ACC112 (cell line): ENCODE results near the gene LARGE1.
"Not testable (repeated sequence)": the region's sequence is repeated elsewhere in the genome, so short reads cannot be mapped to it uniquely, and the experiment has no call there.

Experiments used
- H2AFZ ChIP-seq: fragments of 200-600 bp; sonication (generic); one replicate; pipeline ENCODE4 v1.6.0; 2017; ENCODE audit warnings: antibody characterized with exemption, low read length; ENCODE audit not compliant: unreplicated experiment
- H3K27ac ChIP-seq: fragments of 200-600 bp; sonication (generic); 2 replicates; pipeline ENCODE4 v1.5.1; 2014; ENCODE audit warnings: low read depth, mild to moderate bottlenecking, antibody characterized with exemption, low read length, moderate library complexity
- H3K27me3 ChIP-seq: fragments of 200-600 bp; sonication (generic); 2 replicates; pipeline ENCODE4 v1.6.1; 2014; ENCODE audit warnings: mild to moderate bottlenecking, antibody characterized with exemption, low read length, moderate library complexity, mixed read lengths; ENCODE audit not compliant: insufficient read depth
- H3K36me3 ChIP-seq: fragments of 200-600 bp; sonication (generic); 2 replicates; pipeline ENCODE4 v1.6.1; 2016; ENCODE audit warnings: mild to moderate bottlenecking, antibody characterized with exemption, low read length, moderate library complexity, mixed read lengths; ENCODE audit not compliant: insufficient read depth
- H3K4me1 ChIP-seq: fragments of 200-600 bp; sonication (generic); one replicate; pipeline ENCODE4 v1.6.1; 2016; ENCODE audit warnings: low read length, mixed read lengths; ENCODE audit not compliant: insufficient read depth, unreplicated experiment, control insufficient read depth
- H3K4me3 ChIP-seq: fragments of 200-600 bp; sonication (generic); 2 replicates; pipeline ENCODE4 v1.5.1; 2014; ENCODE audit warnings: mild to moderate bottlenecking, low read depth, low read length
- H3K79me2 ChIP-seq: fragments of 200-600 bp; sonication (generic); one replicate; pipeline ENCODE4 v1.6.0; 2016; ENCODE audit warnings: low read length; ENCODE audit not compliant: control insufficient read depth, unreplicated experiment, insufficient read depth

The LARGE1 gene

GRCh38 chr22:33859311-33859710 lies 61.0 kb downstream of the LARGE1 start:
- no peak overlapping the region for H2AFZ ChIP-seq
- peaks cover 2% of the 10 kb centered on the region for H3K4me1 ChIP-seq
- no peak overlapping the region for H3K27ac ChIP-seq
- H3K79me2 ChIP-seq = no peaks in the 10 kb centered on the region
- no peaks in the 10 kb centered on the region for H3K36me3 ChIP-seq
- H3K27me3 ChIP-seq = no peaks in the 10 kb centered on the region
- no peak overlapping the region for H3K4me3 ChIP-seq

GRCh38 chr22:33858653-33859052 lies 61.6 kb downstream of the LARGE1 start:
- not testable (repeated sequence) for H3K4me1 ChIP-seq, H3K27me3 ChIP-seq, H3K4me3 ChIP-seq, H3K79me2 ChIP-seq, H3K27ac ChIP-seq, H2AFZ ChIP-seq, H3K36me3 ChIP-seq

GRCh38 chr22:33857767-33858166 lies 62.5 kb downstream of the LARGE1 start:
- H3K27me3 ChIP-seq, H3K27ac ChIP-seq, H3K4me1 ChIP-seq, H3K36me3 ChIP-seq, H3K79me2 ChIP-seq, H3K4me3 ChIP-seq, H2AFZ ChIP-seq: not testable (repeated sequence)

GRCh38 chr22:33854724-33855123 lies 65.6 kb downstream of the LARGE1 start:
- Histone ChIP-seq H3K4me1 (peaks cover 2% of the 10 kb centered on the region), H3K4me3 (no peak overlapping the region), H3K27me3 (no peaks in the 10 kb centered on the region), H3K27ac (no peak overlapping the region), H3K79me2 (no peaks in the 10 kb centered on the region), H3K36me3 (no peaks in the 10 kb centered on the region), H2AFZ (peak overlapping the region; percentile 50)

GRCh38 chr22:33853200-33854097 lies 66.8 kb downstream of the LARGE1 start:
- H3K27me3 ChIP-seq = no peaks in the 10 kb centered on the region
- peak overlapping the region; percentile 77 for H3K4me3 ChIP-seq
- peaks cover 2% of the 10 kb centered on the region for H3K4me1 ChIP-seq
- peak overlapping the region; percentile 24; the same call in 1 of the 2 replicates for H3K27ac ChIP-seq
- peak overlapping the region; percentile 77 for H2AFZ ChIP-seq
- H3K79me2 ChIP-seq = no peaks in the 10 kb centered on the region
- no peaks in the 10 kb centered on the region for H3K36me3 ChIP-seq

GRCh38 chr22:33851821-33852384 lies 68.4 kb downstream of the LARGE1 start:
- Histone ChIP-seq H3K79me2 (no peaks in the 10 kb centered on the region), H3K36me3 (no peaks in the 10 kb centered on the region), H3K27ac (no peak overlapping the region), H3K4me3 (no peak overlapping the region), H3K27me3 (no peaks in the 10 kb centered on the region), H3K4me1 (peaks cover 2% of the 10 kb centered on the region), H2AFZ (no peak overlapping the region)

- no peak overlapping the region for H2AFZ ChIP-seq
- peaks cover 2% of the 10 kb centered on the region for H3K4me1 ChIP-seq
- no peak overlapping the region for H3K4me3 ChIP-seq
- H3K79me2 ChIP-seq = no peaks in the 10 kb centered on the region
- H3K27me3 ChIP-seq = no peaks in the 10 kb centered on the region
- no peak overlapping the region for H3K27ac ChIP-seq
- H3K36me3 ChIP-seq = no peaks in the 10 kb centered on the region
Observed at GRCh38 chr22:33851240-33851639, 69.0 kb downstream of the LARGE1 start.

- H3K79me2 ChIP-seq = no peaks in the 10 kb centered on the region
- H3K27me3 ChIP-seq = no peaks in the 10 kb centered on the region
- H2AFZ ChIP-seq = no peak overlapping the region
- no peak overlapping the region for H3K27ac ChIP-seq
- H3K4me1 ChIP-seq = peaks cover 2% of the 10 kb centered on the region
- H3K36me3 ChIP-seq = no peaks in the 10 kb centered on the region
- no peak overlapping the region for H3K4me3 ChIP-seq
Observed at GRCh38 chr22:33850724-33851123, 69.6 kb downstream of the LARGE1 start.

GRCh38 chr22:33850193-33850592 lies 70.1 kb downstream of the LARGE1 start:
- Histone ChIP-seq H3K79me2 (no peaks in the 10 kb centered on the region), H3K27me3 (no peaks in the 10 kb centered on the region), H3K36me3 (no peaks in the 10 kb centered on the region), H2AFZ (no peak overlapping the region), H3K4me1 (peaks cover 2% of the 10 kb centered on the region), H3K4me3 (no peak overlapping the region), H3K27ac (no peak overlapping the region)

GRCh38 chr22:33848251-33848650 lies 72.0 kb downstream of the LARGE1 start:
- no peaks in the 10 kb centered on the region for H3K79me2 ChIP-seq
- no peaks in the 10 kb centered on the region for H3K27me3 ChIP-seq
- no peaks in the 10 kb centered on the region for H3K4me1 ChIP-seq
- no peak overlapping the region for H3K27ac ChIP-seq
- H3K36me3 ChIP-seq = no peaks in the 10 kb centered on the region
- H3K4me3 ChIP-seq = no peak overlapping the region
- no peak overlapping the region for H2AFZ ChIP-seq

GRCh38 chr22:33844273-33844672 lies 76.0 kb downstream of the LARGE1 start:
- no peak overlapping the region for H2AFZ ChIP-seq
- H3K4me3 ChIP-seq = no peak overlapping the region
- no peak overlapping the region for H3K27ac ChIP-seq
- H3K36me3 ChIP-seq = no peaks in the 10 kb centered on the region
- no peaks in the 10 kb centered on the region for H3K27me3 ChIP-seq
- no peaks in the 10 kb centered on the region for H3K79me2 ChIP-seq
- no peaks in the 10 kb centered on the region for H3K4me1 ChIP-seq
